ENCODE data around the gene EFHD1. TPM values are rescaled to one million over a fixed set of nuclear protein-coding genes. Genes with fewer than 3 reads are reported as not detected.
A peak's percentile ranks its signal among the peaks of the same experiment; 100 is the strongest.
"Not testable (repeated sequence)": the region's sequence is repeated elsewhere in the genome, so short reads cannot be mapped to it uniquely, and the experiment has no call there.

EFHD1 gene
- total and polyA plus RNA-seq, 2 experiments from 2014 or later = 3.4 to 6.4 TPM

DNA sequence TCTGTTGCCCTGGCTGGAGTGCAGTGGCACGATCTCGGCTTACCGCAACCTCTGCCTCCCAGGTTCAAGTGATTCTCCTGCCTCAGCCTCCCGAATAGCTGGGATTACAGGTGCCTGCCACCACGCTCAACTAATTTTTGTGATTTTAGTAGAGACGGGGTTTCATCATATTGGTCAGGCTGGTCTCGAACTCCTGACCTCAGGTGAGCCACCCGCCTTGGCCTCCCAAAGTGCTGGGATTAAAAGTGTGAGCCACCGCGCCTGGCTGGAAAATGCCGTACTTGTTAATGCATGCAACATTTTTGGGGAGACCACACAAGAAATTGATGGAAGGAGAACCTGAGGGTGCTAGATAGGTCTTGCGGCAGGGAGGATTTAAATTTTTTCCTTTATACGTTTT lies 57.7 kb downstream of the EFHD1 start:
- H3K27ac Mint-ChIP-seq; H3K4me3 ChIP-seq; H3K4me2 ChIP-seq; H3K36me3 ChIP-seq (ENCODE audit: insufficient read depth); H3F3A ChIP-seq (replicated peaks; ENCODE audit: low read depth); H3K4me1 ChIP-seq (ENCODE audit: insufficient read depth); H4K20me1 ChIP-seq (replicated peaks; ENCODE audit: insufficient read depth); H3K27me3 ChIP-seq (ENCODE audit: insufficient read depth); H3K4me1 Mint-ChIP-seq; H3K27ac ChIP-seq (ENCODE audit: low read depth); ATAC-seq; H3K27me3 Mint-ChIP-seq (ENCODE audit: insufficient read depth, low read depth, poor library complexity); H3K36me3 Mint-ChIP-seq (ENCODE audit: low read depth); H3K9me3 Mint-ChIP-seq; H2AFZ ChIP-seq; H3K79me2 ChIP-seq (replicated peaks; ENCODE audit: insufficient read depth); H3K4me3 Mint-ChIP-seq; DNase-seq (ENCODE audit: low spot score); H3K9me2 ChIP-seq (ENCODE audit: insufficient read depth): not testable (repeated sequence)

- Histone ChIP-seq H3K4me3 (no peak overlapping the region), H2AFZ (no peak overlapping the region), H3K79me2 (replicated peaks; ENCODE audit: insufficient read depth) (peaks cover 8% of the 10 kb centered on the region), H3K4me2 (no peak overlapping the region), H3K4me1 (ENCODE audit: insufficient read depth) (peaks cover 1% of the 10 kb centered on the region), H3K36me3 (ENCODE audit: insufficient read depth) (no peaks in the 10 kb centered on the region), H3F3A (replicated peaks; ENCODE audit: low read depth) (no peaks in the 10 kb centered on the region), H3K27ac (ENCODE audit: low read depth) (no peak overlapping the region), H4K20me1 (replicated peaks; ENCODE audit: insufficient read depth) (peaks cover under 1% of the 10 kb centered on the region; the same call in 1 of the 2 replicates), H3K27me3 (ENCODE audit: insufficient read depth) (no peaks in the 10 kb centered on the region), H3K9me2 (ENCODE audit: insufficient read depth) (no peaks in the 10 kb centered on the region)
- Mint-ChIP-seq H3K4me1 (peaks cover 2% of the 10 kb centered on the region; the same call in 2 of the 3 replicates), H3K27me3 (ENCODE audit: insufficient read depth, low read depth, poor library complexity) (peaks cover 8% of the 10 kb centered on the region), H3K27ac (no peak overlapping the region), H3K36me3 (ENCODE audit: low read depth) (no peaks in the 10 kb centered on the region), H3K4me3 (no peak overlapping the region), H3K9me3 (no peaks in the 10 kb centered on the region)
- ATAC-seq (no peak), DNase-seq (ENCODE audit: low spot score) (no peak)
- no peak for TF ChIP-seq ZNF331 (CRISPR knock-in tag; IDR thresholded peaks at IDR 0.05; ENCODE audit: low read depth)
- no peak for TF ChIP-seq EZH2phosphoT487 (IDR thresholded peaks at IDR 0.05; ENCODE audit: unreplicated experiment)
- no peak for TF ChIP-seq CTCF (conservative IDR thresholded peaks at IDR 0.05; ENCODE audit: low read depth in 2 of 2)
These were observed 59.9 kb downstream of the EFHD1 start for GRCh38 chr2:232693344-232693743.

GRCh38 chr2:232696609-232697058 lies 63.2 kb downstream of the EFHD1 start:
- Histone ChIP-seq H2AFZ (peak overlapping the region; percentile 45), H3F3A (replicated peaks; ENCODE audit: low read depth) (no peaks in the 10 kb centered on the region), H3K79me2 (replicated peaks; ENCODE audit: insufficient read depth) (peaks cover 41% of the 10 kb centered on the region), H3K4me1 (ENCODE audit: insufficient read depth) (peaks cover 20% of the 10 kb centered on the region), H3K4me2 (peak overlapping the region; percentile 58), H4K20me1 (replicated peaks; ENCODE audit: insufficient read depth) (peaks cover 21% of the 10 kb centered on the region), H3K27ac (ENCODE audit: low read depth) (peak overlapping the region; percentile 24; the same call in 1 of the 2 replicates), H3K36me3 (ENCODE audit: insufficient read depth) (no peaks in the 10 kb centered on the region), H3K27me3 (ENCODE audit: insufficient read depth) (no peaks in the 10 kb centered on the region), H3K9me2 (ENCODE audit: insufficient read depth) (no peaks in the 10 kb centered on the region), H3K4me3 (peak overlapping the region; percentile 40)
- no peak overlapping the region for H3K27ac Mint-ChIP-seq
- no peaks in the 10 kb centered on the region for H3K36me3 Mint-ChIP-seq (ENCODE audit: low read depth)
- H3K4me3 Mint-ChIP-seq = peak overlapping the region; percentile 97
- ATAC-seq = no peak
- peaks cover 11% of the 10 kb centered on the region for H3K27me3 Mint-ChIP-seq (ENCODE audit: insufficient read depth, low read depth, poor library complexity)
- no peaks in the 10 kb centered on the region for H3K9me3 Mint-ChIP-seq
- H3K4me1 Mint-ChIP-seq = peaks cover 25% of the 10 kb centered on the region
- no peak for DNase-seq (ENCODE audit: low spot score)
- TF ChIP-seq, protein P1, sequence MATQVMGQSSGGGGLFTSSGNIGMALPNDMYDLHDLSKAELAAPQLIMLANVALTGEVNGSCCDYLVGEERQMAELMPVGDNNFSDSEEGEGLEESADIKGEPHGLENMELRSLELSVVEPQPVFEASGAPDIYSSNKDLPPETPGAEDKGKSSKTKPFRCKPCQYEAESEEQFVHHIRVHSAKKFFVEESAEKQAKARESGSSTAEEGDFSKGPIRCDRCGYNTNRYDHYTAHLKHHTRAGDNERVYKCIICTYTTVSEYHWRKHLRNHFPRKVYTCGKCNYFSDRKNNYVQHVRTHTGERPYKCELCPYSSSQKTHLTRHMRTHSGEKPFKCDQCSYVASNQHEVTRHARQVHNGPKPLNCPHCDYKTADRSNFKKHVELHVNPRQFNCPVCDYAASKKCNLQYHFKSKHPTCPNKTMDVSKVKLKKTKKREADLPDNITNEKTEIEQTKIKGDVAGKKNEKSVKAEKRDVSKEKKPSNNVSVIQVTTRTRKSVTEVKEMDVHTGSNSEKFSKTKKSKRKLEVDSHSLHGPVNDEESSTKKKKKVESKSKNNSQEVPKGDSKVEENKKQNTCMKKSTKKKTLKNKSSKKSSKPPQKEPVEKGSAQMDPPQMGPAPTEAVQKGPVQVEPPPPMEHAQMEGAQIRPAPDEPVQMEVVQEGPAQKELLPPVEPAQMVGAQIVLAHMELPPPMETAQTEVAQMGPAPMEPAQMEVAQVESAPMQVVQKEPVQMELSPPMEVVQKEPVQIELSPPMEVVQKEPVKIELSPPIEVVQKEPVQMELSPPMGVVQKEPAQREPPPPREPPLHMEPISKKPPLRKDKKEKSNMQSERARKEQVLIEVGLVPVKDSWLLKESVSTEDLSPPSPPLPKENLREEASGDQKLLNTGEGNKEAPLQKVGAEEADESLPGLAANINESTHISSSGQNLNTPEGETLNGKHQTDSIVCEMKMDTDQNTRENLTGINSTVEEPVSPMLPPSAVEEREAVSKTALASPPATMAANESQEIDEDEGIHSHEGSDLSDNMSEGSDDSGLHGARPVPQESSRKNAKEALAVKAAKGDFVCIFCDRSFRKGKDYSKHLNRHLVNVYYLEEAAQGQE (IDR thresholded peaks at IDR 0.05; ENCODE audit: unreplicated experiment) = no peak
- TF ChIP-seq, protein P2, sequence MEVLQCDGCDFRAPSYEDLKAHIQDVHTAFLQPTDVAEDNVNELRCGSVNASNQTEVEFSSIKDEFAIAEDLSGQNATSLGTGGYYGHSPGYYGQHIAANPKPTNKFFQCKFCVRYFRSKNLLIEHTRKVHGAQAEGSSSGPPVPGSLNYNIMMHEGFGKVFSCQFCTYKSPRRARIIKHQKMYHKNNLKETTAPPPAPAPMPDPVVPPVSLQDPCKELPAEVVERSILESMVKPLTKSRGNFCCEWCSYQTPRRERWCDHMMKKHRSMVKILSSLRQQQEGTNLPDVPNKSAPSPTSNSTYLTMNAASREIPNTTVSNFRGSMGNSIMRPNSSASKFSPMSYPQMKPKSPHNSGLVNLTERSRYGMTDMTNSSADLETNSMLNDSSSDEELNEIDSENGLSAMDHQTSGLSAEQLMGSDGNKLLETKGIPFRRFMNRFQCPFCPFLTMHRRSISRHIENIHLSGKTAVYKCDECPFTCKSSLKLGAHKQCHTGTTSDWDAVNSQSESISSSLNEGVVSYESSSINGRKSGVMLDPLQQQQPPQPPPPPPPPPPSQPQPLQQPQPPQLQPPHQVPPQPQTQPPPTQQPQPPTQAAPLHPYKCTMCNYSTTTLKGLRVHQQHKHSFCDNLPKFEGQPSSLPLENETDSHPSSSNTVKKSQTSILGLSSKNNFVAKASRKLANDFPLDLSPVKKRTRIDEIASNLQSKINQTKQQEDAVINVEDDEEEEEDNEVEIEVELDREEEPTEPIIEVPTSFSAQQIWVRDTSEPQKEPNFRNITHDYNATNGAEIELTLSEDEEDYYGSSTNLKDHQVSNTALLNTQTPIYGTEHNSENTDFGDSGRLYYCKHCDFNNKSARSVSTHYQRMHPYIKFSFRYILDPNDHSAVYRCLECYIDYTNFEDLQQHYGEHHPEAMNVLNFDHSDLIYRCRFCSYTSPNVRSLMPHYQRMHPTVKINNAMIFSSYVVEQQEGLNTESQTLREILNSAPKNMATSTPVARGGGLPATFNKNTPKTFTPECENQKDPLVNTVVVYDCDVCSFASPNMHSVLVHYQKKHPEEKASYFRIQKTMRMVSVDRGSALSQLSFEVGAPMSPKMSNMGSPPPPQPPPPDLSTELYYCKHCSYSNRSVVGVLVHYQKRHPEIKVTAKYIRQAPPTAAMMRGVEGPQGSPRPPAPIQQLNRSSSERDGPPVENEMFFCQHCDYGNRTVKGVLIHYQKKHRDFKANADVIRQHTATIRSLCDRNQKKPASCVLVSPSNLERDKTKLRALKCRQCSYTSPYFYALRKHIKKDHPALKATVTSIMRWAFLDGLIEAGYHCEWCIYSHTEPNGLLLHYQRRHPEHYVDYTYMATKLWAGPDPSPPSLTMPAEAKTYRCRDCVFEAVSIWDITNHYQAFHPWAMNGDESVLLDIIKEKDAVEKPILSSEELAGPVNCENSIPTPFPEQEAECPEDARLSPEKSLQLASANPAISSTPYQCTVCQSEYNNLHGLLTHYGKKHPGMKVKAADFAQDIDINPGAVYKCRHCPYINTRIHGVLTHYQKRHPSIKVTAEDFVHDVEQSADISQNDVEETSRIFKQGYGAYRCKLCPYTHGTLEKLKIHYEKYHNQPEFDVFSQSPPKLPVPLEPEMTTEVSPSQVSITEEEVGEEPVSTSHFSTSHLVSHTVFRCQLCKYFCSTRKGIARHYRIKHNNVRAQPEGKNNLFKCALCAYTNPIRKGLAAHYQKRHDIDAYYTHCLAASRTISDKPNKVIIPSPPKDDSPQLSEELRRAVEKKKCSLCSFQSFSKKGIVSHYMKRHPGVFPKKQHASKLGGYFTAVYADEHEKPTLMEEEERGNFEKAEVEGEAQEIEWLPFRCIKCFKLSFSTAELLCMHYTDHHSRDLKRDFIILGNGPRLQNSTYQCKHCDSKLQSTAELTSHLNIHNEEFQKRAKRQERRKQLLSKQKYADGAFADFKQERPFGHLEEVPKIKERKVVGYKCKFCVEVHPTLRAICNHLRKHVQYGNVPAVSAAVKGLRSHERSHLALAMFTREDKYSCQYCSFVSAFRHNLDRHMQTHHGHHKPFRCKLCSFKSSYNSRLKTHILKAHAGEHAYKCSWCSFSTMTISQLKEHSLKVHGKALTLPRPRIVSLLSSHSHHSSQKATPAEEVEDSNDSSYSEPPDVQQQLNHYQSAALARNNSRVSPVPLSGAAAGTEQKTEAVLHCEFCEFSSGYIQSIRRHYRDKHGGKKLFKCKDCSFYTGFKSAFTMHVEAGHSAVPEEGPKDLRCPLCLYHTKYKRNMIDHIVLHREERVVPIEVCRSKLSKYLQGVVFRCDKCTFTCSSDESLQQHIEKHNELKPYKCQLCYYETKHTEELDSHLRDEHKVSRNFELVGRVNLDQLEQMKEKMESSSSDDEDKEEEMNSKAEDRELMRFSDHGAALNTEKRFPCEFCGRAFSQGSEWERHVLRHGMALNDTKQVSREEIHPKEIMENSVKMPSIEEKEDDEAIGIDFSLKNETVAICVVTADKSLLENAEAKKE (CRISPR knock-in tag; IDR thresholded peaks at IDR 0.05) = no peak

Data from GM23338 (cell line).